NCI-H1048 (cell line): ENCODE results near the gene NME3.
"Not testable (repeated sequence)": the region's sequence is repeated elsewhere in the genome, so short reads cannot be mapped to it uniquely, and the experiment has no call there.

ENCODE experiments used
- DNase-seq: peaks from one replicate; lab custom pipeline; 2025; lab: John Stamatoyannopoulos, UW

The NME3 gene

GRCh38 chr16:1747934-1748333, 23.4 kb downstream of the NME3 start:
- DNase-seq = no peak

GRCh38 chr16:1746693-1747195, 24.6 kb downstream of the NME3 start:
- no peak for DNase-seq

GRCh38 chr16:1745900-1746692, 25.2 kb downstream of the NME3 start:
- no peak for DNase-seq

- DNase-seq = no peak
Measured at GRCh38 chr16:1745181-1745899, 26.0 kb downstream of the NME3 start.

- no peak for DNase-seq
Measured at GRCh38 chr16:1744338-1744840, 27.0 kb downstream of the NME3 start.

GRCh38 chr16:1743376-1744337, 27.7 kb downstream of the NME3 start:
- no peak for DNase-seq

GRCh38 chr16:1741553-1742165, 29.7 kb downstream of the NME3 start:
- DNase-seq = no peak

GRCh38 chr16:1740781-1741490, 30.4 kb downstream of the NME3 start:
- DNase-seq = no peak

- DNase-seq = no peak
Measured at GRCh38 chr16:1740234-1740633, 31.1 kb downstream of the NME3 start.

GRCh38 chr16:1734816-1735215, 36.5 kb downstream of the NME3 start:
- no peak for DNase-seq

GRCh38 chr16:1734123-1734522, 37.2 kb downstream of the NME3 start:
- no peak for DNase-seq

GRCh38 chr16:1732551-1732987, 38.8 kb downstream of the NME3 start:
- DNase-seq = not testable (repeated sequence)

- DNase-seq = no peak
Measured at GRCh38 chr16:1732071-1732470, 39.3 kb downstream of the NME3 start.

GRCh38 chr16:1731603-1732002, 39.7 kb downstream of the NME3 start:
- DNase-seq = no peak

- no peak for DNase-seq
Measured at GRCh38 chr16:1731073-1731472, 40.3 kb downstream of the NME3 start.

- no peak for DNase-seq
Measured at GRCh38 chr16:1729445-1729844, 41.9 kb downstream of the NME3 start.

GRCh38 chr16:1729026-1729425, 42.3 kb downstream of the NME3 start:
- DNase-seq = no peak

- DNase-seq = no peak
Measured at GRCh38 chr16:1727651-1728624, 43.4 kb downstream of the NME3 start.

- no peak for DNase-seq
Measured at GRCh38 chr16:1726661-1727502, 44.5 kb downstream of the NME3 start.
